Ammon's horn (tissue), 1 donor: ENCODE results near the gene PCBP4.
"Not testable (repeated sequence)": the region's sequence is repeated elsewhere in the genome, so short reads cannot be mapped to it uniquely, and the experiment has no call there.

Experiments used
- DNase-seq: peaks from one replicate; pipeline ENCODE4 v3.0.0-alpha.2; 2016; ENCODE audit warnings: low spot score

PCBP4 gene

DNA sequence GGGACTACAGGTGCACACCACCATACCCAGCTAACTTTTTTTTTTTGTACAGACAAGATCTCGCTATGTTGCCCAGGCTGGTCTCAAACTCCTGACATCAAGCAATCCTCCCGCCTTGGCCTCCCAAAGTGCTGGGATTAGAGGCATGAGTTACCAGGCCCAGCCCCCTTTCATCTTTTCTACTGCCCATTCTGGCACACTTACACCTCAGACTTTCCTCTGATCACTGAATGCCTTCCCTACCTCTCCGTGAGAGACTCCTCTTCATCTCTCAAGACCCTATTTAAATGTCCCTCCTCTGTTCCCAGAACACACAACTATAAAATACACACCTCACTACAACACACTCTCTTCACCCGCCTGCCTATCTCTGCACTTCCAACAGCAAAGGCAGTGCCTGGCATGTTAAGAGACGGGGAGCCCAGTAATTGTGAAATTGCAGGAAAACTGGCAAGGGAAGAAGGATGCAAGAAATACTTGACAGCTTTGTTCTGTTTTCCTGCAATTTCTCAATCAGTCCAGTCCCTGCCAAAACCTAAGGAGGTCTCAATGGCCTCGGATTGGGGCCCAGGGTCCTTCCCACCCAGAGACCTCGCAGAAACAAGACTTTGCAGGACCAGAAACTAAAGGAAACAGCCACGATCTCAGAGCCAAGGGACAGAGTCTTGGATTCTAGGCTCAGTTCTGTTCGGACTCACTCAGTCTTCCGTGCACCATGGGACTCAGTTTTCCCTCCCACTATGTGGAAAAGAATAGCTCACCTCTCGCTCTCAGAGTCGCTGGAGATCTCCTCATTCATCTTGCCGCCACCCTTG, 26.4 kb downstream of the PCBP4 start:
- DNase-seq: no peak

DNA sequence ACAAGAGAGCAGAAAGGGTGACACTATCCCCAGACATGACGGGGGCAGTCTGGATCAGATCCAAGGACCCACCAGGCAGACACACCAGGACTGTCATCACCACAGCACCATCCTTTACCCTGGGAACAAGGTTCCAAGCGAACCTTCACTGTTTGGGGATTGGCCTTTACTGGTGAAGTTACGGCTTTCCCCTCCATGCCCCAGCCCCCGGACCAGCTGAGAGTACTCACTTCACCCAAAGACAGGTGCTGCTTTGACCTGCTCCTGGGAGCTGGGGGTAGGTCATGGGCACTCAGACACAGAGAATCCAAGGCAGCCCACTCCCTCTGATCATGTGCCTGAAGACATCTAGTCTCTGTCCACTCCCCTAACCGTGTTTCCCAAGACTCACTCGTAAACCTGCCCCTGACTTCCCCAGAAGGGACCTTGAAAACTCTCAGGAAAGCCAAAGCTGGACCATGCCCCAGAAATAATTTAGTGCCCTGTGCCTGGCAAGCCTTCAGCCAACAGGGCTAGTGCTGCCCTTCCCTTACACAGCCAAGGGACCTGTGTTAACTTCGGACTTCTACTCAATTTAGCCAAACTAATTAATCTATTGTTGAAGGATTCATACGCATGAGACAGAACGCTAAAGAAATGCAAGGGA, 28.4 kb downstream of the PCBP4 start:
- DNase-seq: no peak

DNA sequence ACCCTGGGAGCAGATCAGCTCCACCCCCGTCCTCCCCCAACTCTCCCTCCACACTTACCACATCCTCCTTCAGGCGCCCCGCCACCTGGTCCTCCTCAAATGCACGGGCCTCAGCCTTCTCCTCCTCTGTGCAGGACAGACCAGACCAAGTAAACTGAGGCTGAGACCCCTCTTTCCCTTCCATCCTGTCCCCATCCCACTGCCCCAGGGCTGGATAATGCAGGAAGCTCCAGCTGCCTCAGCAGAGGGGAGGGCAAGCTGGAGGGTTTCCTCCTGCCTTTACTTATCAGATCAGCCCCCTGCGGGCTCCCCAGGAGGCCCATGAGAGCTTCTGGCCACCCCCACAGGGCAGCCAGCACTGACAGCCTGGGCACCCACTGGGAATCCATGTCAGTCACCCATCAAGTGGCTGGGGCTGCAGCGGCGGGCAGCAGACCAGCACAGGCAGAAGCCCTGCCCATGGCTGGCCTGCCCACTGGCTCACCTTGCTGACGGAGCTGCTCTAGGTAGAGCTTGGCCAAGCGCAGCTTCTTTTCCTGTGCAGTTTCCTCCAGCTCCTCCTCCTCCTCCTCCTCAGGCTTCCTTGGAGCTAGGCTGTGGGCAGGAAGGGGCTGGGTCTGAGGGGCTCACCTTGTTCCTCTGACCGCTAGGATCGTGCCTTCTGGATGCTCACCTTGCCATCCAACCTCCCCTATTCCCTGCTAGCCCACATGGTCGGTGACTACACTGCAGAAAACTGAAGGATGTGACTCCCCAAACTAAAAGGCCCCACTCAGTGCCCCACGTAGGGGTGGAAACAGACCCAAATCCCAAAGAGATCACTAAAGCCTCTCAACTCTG, 29.4 kb downstream of the PCBP4 start:
- no peak for DNase-seq

DNA sequence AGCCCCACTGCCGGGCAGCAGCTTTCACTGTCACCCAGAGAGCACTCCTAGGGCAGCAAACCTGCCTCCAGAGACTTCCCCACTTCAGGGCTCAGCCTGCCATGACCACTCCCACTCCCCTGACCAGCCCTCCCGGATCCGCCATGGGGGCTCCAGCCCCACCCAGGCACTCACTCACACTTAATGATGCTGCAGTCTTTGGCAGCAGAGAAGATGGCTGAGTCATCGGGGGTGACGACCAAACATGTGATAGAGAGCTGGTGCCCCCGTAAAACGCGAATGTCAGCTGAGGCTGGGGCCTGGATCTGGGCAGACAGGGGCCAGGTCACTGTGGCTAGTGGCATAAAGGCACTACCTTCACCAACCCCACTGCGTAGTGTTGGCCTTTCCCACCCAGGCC, 30.2 kb downstream of the PCBP4 start:
- DNase-seq: no peak

DNA sequence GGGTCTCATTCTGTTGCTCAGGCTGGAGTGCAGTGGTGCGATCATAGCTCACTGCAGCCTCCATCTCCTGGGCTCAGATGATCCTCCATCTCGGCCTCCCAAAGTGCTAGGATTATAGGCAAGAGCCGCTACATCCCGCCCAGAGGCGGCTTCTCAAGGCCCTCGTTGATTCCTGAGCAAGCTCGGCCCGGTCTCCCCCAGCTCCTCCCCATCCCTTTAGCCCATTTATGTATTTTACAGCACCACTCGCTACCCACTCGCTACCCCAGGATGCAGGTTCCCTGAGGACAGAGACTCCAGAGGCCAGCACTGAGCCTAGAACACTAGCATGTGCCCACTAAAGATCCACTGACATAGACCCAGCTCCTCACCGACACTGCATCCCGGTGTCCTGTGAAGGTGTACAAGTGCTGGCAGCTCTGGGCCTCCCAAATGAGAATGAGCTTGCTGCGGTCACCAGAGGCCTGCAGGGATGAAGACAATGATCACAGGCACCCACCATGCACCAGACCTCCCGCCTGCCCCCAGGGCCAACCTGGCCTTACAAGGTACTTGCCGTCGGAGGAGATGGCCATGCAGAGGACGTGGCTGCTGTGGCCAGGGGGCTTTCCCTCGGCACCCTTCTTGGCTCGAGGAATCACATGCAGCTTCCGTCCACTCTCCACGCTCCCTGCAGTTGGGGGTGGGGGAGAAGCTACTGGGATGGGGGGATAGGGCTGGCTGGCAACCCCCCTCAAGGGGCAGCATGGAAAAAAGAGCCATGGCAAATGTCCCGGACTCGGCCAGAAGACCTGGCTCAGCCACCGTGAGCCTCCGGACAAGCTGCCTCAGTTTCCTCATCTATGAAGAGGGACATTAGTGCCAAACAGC, 31.1 kb downstream of the PCBP4 start:
- DNase-seq: no peak

DNA sequence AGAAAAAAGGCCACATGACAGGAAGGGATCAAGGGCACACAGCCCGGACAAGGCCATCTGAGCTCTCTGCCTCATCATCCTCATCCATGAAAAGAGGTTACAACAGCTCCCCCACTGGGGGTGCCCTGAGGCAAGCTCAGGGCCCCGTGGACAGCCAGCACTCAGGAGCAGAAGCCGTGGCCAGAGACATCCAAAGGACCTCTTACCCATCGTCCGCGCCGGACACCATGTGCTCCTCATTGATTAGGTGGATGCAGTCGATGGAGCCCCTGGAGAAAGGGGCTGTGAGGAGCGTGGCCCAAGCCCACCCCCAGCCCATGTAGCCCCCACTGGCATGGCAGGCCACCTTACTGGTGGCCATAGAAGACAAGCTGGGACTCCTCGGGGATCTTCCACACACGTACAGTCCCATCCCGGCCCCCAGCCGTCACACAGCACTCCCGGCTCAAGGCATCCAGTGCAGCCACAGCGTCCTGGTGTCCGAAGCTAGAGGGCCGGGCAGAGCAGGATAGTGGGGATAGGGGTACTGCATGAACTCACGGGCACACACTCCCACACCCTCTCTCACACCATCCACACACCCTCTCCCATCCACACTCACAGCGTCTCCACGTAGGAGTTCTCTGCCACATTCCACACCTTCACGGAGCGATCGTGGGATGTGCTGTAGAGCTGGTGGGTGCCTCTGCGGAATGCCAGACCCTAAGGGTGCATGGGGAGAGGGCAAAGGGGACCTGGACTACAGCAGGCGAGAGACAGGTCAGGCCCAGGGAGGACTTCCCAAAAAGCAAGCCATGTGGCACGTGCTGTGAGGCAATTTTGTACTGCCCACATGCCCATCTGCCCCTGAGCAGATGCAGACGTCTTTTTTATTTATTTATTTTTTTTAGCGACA, 32.0 kb downstream of the PCBP4 start:
- DNase-seq: no peak

DNA sequence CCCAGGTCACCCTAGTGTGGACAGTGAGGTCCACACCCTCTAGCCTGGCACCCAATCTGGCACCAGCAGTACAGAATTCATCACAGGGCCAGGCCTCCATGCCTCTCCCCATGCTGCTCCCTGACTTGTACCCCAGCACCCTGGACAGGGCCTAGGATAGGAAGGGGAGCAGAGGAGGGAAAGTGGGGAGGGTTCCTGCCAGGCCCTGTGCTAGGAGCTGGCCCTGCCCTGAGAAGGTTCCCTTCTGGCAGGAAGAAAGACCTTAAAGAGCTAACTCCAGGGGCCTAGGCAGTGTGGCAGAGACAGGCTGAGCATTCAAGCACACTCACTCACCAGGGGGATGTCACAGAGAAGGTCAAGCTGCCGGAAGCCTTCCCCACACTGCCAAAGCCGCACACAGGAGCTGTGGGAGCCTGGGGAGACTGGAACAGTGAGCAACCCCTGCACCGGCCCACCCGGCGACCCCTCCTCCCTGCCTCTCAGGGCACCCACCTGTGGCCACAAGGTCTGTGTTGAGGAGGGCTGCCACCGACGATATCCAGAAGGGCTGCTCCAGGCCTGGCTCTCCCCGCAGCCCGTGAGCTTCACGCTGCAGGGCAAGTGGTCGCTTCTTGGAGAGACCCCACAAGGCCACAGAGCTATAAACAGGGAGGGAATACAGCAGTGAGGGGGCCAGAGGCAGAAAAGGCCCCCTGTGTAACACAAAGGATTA, 33.0 kb downstream of the PCBP4 start:
- DNase-seq: no peak

DNA sequence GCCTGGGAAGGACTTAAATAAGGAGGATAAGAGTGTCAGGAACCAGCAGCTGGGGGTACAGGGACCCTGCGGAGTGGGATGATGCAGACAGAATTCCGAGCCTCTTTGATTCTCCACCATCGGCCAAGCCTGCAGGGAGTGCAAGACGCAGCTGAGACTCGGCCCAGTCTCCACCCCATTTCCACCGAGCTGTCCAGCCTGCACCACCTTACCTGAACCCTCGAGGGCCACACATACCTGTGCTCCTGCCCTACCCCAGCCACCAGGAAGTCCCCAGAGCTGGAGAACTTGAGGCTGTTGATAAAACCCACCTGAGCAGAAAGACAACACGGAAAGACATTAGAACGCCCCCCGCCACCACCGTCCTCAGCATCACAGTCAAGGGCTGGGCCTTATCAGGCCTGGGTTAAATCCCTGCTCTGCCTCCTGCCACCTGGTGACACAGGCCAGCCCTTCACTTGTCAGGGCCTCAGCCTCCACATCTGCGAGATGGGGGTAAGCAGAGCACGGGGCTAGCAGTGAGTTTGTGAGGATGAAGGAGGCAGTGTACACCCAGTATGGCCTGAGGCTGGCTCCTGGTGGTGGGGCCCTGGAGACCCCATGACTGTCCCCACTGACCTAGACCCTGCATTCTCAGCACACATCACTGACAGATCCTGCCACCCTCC, 33.6 kb downstream of the PCBP4 start:
- DNase-seq: no peak

DNA sequence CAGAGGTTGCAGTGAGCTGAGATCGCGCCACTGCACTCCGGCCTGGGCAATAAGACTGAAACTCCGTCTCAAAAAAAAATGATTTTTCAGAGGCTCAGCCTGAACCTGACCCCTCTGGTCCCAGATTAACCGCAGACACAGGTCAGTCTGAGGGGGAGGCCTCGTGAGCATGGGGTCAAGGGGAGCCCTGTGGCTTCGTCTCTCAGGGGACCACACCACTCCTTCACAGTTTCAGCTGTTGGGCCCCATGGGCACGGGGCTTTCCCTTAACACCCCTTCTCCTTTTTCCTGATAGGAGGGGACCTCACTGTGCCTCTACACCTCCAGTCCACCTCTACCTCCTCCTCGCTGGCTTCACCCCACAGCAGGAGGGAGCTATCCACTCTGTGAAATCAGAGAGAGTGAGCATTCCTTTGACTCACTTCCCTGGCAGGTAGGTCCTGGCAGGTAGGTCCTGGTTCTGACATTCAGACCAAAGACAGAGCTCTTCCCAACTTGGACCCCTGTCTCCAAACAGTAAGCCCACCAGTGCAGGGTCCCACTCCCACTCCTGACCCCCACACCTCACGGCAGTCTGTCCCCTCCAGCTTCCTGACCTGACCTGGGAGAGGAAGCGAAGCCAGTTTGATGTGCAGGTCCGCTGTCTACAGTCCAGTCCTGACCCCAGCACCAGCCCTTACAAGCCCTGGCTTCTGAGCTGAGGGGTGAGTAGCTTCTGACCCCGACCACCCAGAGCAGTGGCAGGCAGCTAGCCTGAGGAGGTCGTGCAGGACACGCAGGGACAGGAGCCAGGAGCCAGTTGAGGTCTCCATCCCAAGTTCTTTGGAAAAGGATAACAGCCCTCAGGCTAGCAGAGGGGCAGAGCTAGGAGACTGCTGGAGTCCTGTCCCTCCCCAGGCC, 34.5 kb downstream of the PCBP4 start:
- DNase-seq: no peak

DNA sequence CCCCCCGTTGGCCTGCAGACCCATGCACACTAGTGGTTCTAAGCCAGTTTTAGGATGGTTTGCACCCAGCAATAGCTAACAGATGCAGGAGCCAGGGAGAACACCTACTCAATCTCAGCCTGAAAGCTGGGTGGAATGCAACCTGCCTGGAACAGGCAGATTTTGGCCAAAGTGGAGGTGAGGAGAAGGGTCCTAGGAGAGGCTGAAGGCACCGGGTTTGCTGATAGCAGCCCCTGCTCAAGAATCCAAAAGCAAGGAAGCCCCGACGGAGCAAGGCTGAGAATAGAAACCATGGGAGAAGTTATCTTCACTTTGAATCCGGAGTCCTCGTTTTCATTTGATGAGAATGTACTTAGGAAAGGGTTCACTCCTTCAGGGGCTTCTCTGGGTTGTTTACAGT, 35.5 kb downstream of the PCBP4 start:
- no peak for DNase-seq

DNA sequence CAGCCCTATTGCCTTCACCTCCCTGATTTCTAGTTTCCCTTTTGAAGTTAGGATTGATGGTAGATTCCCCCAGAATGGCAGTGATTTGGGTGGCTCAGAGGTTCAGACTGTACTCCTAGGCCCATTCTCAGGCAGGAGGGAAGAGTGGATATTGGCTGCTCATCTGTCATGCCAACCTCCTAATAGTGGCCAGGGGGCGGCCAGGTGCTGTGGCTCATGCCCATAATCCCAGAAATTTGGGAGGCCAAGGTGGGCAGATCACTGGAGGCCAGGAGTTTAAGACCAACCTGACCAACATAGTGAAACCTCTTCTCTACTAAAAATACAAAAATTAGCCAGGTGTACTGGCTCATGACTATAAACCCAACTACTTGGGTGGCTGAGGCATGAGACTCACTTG, 36.8 kb downstream of the PCBP4 start:
- DNase-seq: no peak

DNA sequence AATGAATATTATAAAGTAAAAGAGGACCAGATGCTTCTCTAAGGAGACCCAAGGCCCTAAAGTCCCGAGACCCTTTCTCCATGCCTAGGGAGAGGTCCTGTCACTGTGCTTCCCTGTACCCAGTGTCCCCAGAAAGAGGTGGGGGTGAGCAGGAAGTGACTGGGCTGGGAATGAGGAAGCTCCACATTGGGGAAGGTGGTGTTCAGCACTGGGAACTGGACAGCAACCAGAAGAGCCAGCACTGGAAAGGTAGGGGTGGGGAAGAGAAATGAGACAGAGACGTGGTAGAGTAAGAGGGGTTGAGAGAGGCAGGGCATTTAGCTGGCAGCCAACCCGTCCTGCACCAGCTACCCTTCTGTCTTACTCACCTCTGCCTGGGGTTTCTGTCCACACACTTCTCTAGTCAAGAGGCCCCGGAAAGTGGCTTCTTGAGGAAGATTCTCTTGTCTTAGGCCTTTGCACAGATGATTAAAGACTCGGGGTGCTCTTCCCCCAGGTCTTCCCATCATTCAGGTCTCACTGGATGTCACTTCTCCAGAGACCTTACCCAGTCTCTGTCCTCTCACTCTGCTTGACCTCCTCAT, 37.7 kb downstream of the PCBP4 start:
- DNase-seq: no peak

DNA sequence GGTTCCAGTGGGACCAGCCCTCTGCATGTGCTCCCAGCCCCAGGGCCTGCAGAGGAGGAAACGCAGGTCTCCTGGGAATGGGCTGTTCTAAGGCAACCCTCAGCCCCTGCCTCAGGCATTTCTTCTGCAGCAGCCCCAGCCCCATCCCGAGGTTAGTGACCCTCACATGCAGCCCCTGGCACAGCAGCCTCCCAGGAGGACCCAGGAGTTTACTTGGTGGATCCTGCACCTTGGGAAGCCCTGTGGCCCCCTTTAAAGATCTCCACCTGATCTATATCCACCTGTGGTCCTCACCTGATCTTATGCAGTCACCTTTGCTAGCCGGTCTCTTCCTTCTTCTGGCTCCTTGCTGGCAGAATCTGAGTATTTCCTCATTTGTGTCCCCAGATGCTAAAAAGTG, 38.3 kb downstream of the PCBP4 start:
- DNase-seq: not testable (repeated sequence)

DNA sequence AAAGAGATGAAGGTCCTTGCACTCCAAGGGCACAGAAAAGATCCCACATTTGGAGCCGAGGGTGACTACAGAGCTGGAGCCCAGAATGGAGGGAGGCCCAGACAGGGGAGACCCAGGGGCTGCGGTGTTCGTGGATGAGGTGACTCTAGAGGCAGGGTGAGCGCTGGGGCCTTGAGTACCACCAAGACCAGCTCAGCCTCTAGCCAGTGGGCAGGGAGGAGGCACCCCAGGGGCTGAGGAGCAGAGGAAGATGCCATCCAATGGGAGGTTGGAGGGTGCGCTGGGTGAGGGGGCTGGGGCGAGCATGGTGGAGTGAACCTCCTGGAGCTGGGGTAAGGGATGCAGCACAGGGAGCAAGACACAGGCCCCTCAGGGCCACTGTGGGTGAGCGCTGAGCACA, 38.8 kb downstream of the PCBP4 start:
- no peak for DNase-seq

DNA sequence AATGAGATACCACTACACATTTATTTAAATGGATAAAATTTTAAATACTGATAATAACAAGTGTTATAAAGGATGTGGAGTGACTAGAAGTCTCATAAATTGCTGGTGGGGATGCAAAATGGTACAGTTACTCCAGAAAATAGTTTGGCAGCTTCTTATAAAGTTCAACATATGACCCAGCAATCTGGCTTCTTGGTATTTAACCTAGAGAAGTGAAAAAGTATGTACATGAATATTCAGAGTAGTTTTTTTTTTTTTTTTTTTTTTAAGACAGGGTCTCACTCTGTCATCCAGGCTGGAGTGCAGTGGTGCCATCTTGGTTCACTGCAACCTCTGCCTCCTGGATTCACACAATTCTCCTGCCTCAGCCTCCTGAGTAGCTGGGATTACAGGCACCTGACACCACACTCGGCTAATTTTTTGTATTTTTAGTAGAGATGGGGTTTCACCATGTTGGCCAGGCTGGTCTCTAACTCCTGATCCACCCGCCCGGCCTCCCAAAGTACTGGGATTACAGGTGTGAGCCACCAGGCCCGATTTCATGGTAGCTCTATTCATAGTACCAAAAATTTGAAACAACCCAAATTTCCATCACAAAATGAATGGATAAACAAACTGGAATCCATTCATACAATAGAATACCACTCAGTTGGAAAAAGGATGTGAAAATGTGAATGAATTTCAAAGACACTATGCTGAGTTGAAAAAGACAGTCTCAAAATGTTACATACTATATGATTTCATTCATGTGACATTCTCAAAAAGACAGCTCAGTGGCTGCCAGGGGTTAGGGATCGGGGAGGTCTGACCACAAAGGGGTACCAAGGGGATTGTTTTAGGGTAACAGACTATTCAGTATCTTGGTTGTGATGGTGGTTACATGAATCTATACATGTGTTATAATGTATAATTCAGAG, 39.9 kb downstream of the PCBP4 start:
- no peak for DNase-seq

DNA sequence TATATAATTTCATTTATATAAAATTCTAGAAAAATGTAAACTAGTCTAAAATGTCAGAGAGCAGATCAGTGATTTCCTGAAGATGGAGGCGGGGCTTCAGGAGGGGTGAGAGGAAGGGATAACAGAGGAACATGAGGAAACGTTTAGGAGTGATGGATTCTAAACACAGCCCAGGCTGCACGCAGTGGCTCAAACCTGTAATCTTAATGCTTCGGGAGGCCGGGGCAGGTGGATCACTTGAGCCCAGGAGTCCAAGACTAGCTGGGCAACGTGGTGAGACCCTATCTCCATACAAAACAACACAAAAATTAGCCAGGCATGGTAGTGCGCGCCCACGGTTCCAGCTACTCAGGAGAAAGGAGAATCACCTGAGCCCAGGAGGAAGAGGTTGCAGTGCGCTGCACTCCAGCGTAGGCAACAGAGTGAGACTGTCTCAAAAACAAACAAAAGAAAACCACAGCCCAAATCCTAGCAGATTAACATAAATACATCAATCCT, 46.1 kb downstream of the PCBP4 start:
- no peak for DNase-seq

DNA sequence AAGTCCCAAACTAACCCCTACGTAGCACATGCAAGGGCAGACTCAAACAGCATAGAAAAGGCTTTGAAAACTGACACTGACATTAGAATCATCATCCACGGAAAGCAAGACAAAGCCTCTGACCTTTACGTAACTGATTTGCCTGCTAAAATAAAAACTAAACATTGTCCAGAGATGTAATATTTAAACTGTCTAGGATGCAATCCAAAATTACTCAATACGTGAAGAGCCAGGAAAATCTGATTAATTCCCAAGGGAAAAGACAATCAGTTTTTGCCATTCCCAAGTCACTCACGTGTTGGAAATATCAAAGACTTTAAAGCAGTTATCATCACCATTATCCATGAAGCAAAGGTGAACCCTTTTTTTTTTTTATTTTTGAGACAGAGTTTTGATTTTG, 50.8 kb downstream of the PCBP4 start:
- DNase-seq: no peak
